DND-41 (cell line): ENCODE measurements around the gene ZFAND6.
A peak's percentile ranks its signal among the peaks of the same experiment; 100 is the strongest.

Experiments
- ATAC-seq: fragments of 200-7000 bp; cut with Tn5 transposase; 3 replicates; pipeline ENCODE4 v1.9.1; 2021; ENCODE audit warnings: low read depth; ENCODE audit not compliant: insufficient read depth
- DNase-seq: peaks from one replicate; pipeline ENCODE4 v3.0.0-alpha.2; 2020
- H2AFZ ChIP-seq: 2 replicates; pipeline ENCODE4 v1.6.0; 2012; ENCODE audit warnings: low read depth, low read length
- H3K27ac ChIP-seq: 2 replicates; pipeline ENCODE4 v1.5.1; 2012; ENCODE audit warnings: low read length, inconsistent platforms
- H3K27me3 ChIP-seq: fragments of 200-600 bp; sonication (generic); 2 replicates; pipeline ENCODE4 v1.6.0; 2012; ENCODE audit warnings: low read length, mild to moderate bottlenecking, inconsistent platforms; ENCODE audit not compliant: insufficient read depth, poor library complexity
- H3K36me3 ChIP-seq: 2 replicates; pipeline ENCODE4 v1.5.1; 2012; ENCODE audit warnings: low read length, inconsistent platforms; ENCODE audit not compliant: insufficient read depth
- H3K4me1 ChIP-seq: 2 replicates; pipeline ENCODE4 v1.5.1; 2012; ENCODE audit warnings: mild to moderate bottlenecking, low read length; ENCODE audit not compliant: insufficient read depth
- H3K4me2 ChIP-seq: 2 replicates; pipeline ENCODE4 v1.6.0; 2012; ENCODE audit warnings: mild to moderate bottlenecking, moderate library complexity, low read length, inconsistent platforms; ENCODE audit not compliant: insufficient read depth
- H3K4me3 ChIP-seq, 2 experiments: fragments of 200-600 bp in 1 of 2; shearing (Covaris generic) in 1 of 2; 2 replicates each; pipeline ENCODE4 v1.5.1; 2012 to 2016; ENCODE audit warnings: inconsistent platforms in 2 of 2, low read length in 2 of 2, mild to moderate bottlenecking in 2 of 2, low read depth in 1 of 2, moderate library complexity in 1 of 2
- H3K79me2 ChIP-seq: 2 replicates; pipeline ENCODE4 v1.6.0; 2012; ENCODE audit warnings: low read length, inconsistent platforms; ENCODE audit not compliant: insufficient read depth
- H3K9ac ChIP-seq: 2 replicates; pipeline ENCODE4 v1.6.0; 2012; ENCODE audit warnings: low read depth, mild to moderate bottlenecking, inconsistent platforms, low read length, moderate library complexity
- H3K9me3 ChIP-seq: 2 replicates; pipeline ENCODE4 v1.5.1; 2012; ENCODE audit warnings: low read length, moderate library complexity, mild to moderate bottlenecking, inconsistent platforms; ENCODE audit not compliant: insufficient read depth, severe bottlenecking
- H4K20me1 ChIP-seq: 2 replicates; pipeline ENCODE4 v1.6.0; 2012; ENCODE audit warnings: low read length; ENCODE audit not compliant: insufficient read depth
- CTCF ChIP-seq: IDR thresholded peaks from 2 replicates; pipeline ENCODE4 v1.5.1; 2012; ENCODE audit warnings: borderline replicate concordance, low read length, moderate library complexity, mild to moderate bottlenecking; ENCODE audit not compliant: poor library complexity, severe bottlenecking; ENCODE audit errors: extremely low read depth
- EZH2 ChIP-seq: IDR thresholded peaks from 3 replicates; pipeline ENCODE4 v1.6.1; 2012; ENCODE audit warnings: borderline replicate concordance, low read depth, mild to moderate bottlenecking, moderate library complexity, low read length, inconsistent platforms; ENCODE audit not compliant: severe bottlenecking

The ZFAND6 gene

GRCh38 chr15:80151148-80151547, 91.7 kb downstream of the ZFAND6 start:
- Histone ChIP-seq H3K9ac (no peak overlapping the region), H3K9me3 (no peaks in the 10 kb centered on the region), H3K36me3 (no peaks in the 10 kb centered on the region), H3K4me2 (no peak overlapping the region), H3K79me2 (no peaks in the 10 kb centered on the region), H3K4me3 (no peak overlapping the region), H4K20me1 (no peaks in the 10 kb centered on the region), H3K4me1 (peaks cover 18% of the 10 kb centered on the region), H3K27me3 (no peaks in the 10 kb centered on the region), H3K27ac (no peak overlapping the region), H2AFZ (no peak overlapping the region; the same call in 1 of the 2 replicates)
- TF ChIP-seq CTCF: no peak
- no peak for TF ChIP-seq EZH2
- DNase-seq (no peak), ATAC-seq (no peak)

GRCh38 chr15:80151576-80151975, 92.1 kb downstream of the ZFAND6 start:
- no peak for ATAC-seq
- Histone ChIP-seq H3K27ac (no peak overlapping the region), H3K9ac (no peak overlapping the region), H3K4me3 (no peak overlapping the region), H3K4me2 (no peak overlapping the region; the same call in 1 of the 2 replicates), H2AFZ (no peak overlapping the region; the same call in 1 of the 2 replicates), H3K27me3 (no peaks in the 10 kb centered on the region), H3K36me3 (no peaks in the 10 kb centered on the region), H3K79me2 (no peaks in the 10 kb centered on the region), H3K9me3 (no peaks in the 10 kb centered on the region), H4K20me1 (no peaks in the 10 kb centered on the region), H3K4me1 (peaks cover 18% of the 10 kb centered on the region)
- no peak for DNase-seq
- TF ChIP-seq CTCF: no peak
- no peak for TF ChIP-seq EZH2

GRCh38 chr15:80152180-80152895, 92.9 kb downstream of the ZFAND6 start:
- Histone ChIP-seq H4K20me1 (no peaks in the 10 kb centered on the region), H2AFZ (peak overlapping the region; percentile 77), H3K27ac (no peak overlapping the region; the same call in 1 of the 2 replicates), H3K4me2 (peak overlapping the region; percentile 98), H3K36me3 (no peaks in the 10 kb centered on the region), H3K79me2 (no peaks in the 10 kb centered on the region), H3K27me3 (no peaks in the 10 kb centered on the region), H3K4me1 (peaks cover 18% of the 10 kb centered on the region), H3K9me3 (no peaks in the 10 kb centered on the region), H3K4me3 (peak overlapping the region; percentile 54 to 89; a peak in 3 of 4 replicates), H3K9ac (peak overlapping the region; percentile 65; the same call in 1 of the 2 replicates)
- TF ChIP-seq CTCF (no peak), EZH2 (no peak)
- DNase-seq (peak; percentile 90), ATAC-seq (peak; percentile 76)
